Right kidney (tissue), 1 donor: ENCODE measurements around the gene MEI4.
"Not testable (repeated sequence)": the region's sequence is repeated elsewhere in the genome, so short reads cannot be mapped to it uniquely, and the experiment has no call there.

Experiments used
- DNase-seq: peaks from one replicate; pipeline ENCODE4 v3.0.0-alpha.2; 2016

The MEI4 gene

GRCh38 chr6:77678048-77678447 lies 25.2 kb downstream of the MEI4 start:
- DNase-seq: no peak

- no peak for DNase-seq
These were observed 30.7 kb downstream of the MEI4 start for GRCh38 chr6:77683515-77683914.

- DNase-seq: no peak
These were observed 34.1 kb downstream of the MEI4 start for GRCh38 chr6:77686931-77687330.

- no peak for DNase-seq
These were observed 35.8 kb downstream of the MEI4 start for GRCh38 chr6:77688649-77689048.

- not testable (repeated sequence) for DNase-seq
These were observed 47.3 kb downstream of the MEI4 start for GRCh38 chr6:77700095-77700494.

- DNase-seq: no peak
These were observed 54.8 kb downstream of the MEI4 start for GRCh38 chr6:77707603-77708002.

GRCh38 chr6:77715588-77715987 lies 62.7 kb downstream of the MEI4 start:
- DNase-seq: no peak

GRCh38 chr6:77716311-77716710 lies 63.5 kb downstream of the MEI4 start:
- DNase-seq: no peak

GRCh38 chr6:77736010-77736409 lies 83.2 kb downstream of the MEI4 start:
- DNase-seq: not testable (repeated sequence)

- DNase-seq: no peak
These were observed 87.5 kb downstream of the MEI4 start for GRCh38 chr6:77740380-77740779.

- not testable (repeated sequence) for DNase-seq
These were observed 99.3 kb downstream of the MEI4 start for GRCh38 chr6:77752156-77752555.

GRCh38 chr6:77762386-77762785 lies 109.5 kb downstream of the MEI4 start:
- no peak for DNase-seq

GRCh38 chr6:77763124-77763523 lies 110.3 kb downstream of the MEI4 start:
- no peak for DNase-seq

- DNase-seq: no peak
These were observed 111.5 kb downstream of the MEI4 start for GRCh38 chr6:77764364-77764763.

GRCh38 chr6:77773157-77773822 lies 120.5 kb downstream of the MEI4 start:
- DNase-seq: no peak

- DNase-seq: no peak
These were observed 121.6 kb downstream of the MEI4 start for GRCh38 chr6:77774457-77774856.

GRCh38 chr6:77776441-77776840 lies 123.6 kb downstream of the MEI4 start:
- no peak for DNase-seq

- DNase-seq: no peak
These were observed 125.7 kb downstream of the MEI4 start for GRCh38 chr6:77778527-77778926.

GRCh38 chr6:77786935-77787629 lies 134.2 kb downstream of the MEI4 start:
- no peak for DNase-seq

GRCh38 chr6:77796824-77797809 lies 144.3 kb downstream of the MEI4 start:
- no peak for DNase-seq

- no peak for DNase-seq
These were observed 159.5 kb downstream of the MEI4 start for GRCh38 chr6:77812304-77812703.

- DNase-seq: no peak
These were observed 160.3 kb downstream of the MEI4 start for GRCh38 chr6:77813090-77813489.

- DNase-seq: no peak
These were observed 161.3 kb downstream of the MEI4 start for GRCh38 chr6:77814119-77814518.
